Ureter (tissue), 1 donor: ENCODE results near the gene PAXIP1. TPM values are rescaled to one million over a fixed set of nuclear protein-coding genes. Genes with fewer than 3 reads are reported as not detected.

Source experiments
- DNase-seq: peaks from one replicate; pipeline ENCODE4 v3.0.0-alpha.2; 2020; ENCODE audit warnings: low spot score
- total RNA-seq: library from RNA; stranded (reverse); gene quantifications from one replicate; pipeline ENCODE4 v1.2.4, GENCODE V29; 2023
- donor health status: DM: yes; HTN: yes; CAD: no.

The PAXIP1 gene
- total RNA-seq, 1 donor from 2014 or later = 16.4 TPM

DNA sequence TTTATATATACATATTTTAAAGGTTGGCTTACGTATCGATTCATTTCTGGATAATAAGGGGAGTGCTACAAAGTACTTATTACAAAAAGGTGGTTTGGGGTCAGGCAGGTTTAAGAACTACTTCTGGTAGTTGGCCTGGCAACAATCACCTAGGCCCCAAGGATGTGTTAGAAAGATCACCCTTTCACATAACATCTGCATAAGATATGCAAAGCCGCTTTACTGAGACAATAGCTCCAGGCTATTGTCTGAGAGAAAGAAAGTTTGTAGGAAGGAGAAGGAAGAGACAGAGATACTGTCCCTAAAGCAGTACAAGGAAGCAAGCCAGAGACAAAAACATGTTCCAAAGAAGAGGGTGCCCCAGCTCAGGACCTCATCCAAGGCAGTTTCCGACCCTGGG lies 6.2 kb downstream of the PAXIP1 start:
- no peak for DNase-seq

- no peak for DNase-seq
Observed at GRCh38 chr7:154996101-154996500, 6.8 kb downstream of the PAXIP1 start.

- no peak for DNase-seq
Observed at GRCh38 chr7:154994996-154995395, 7.9 kb downstream of the PAXIP1 start.

DNA sequence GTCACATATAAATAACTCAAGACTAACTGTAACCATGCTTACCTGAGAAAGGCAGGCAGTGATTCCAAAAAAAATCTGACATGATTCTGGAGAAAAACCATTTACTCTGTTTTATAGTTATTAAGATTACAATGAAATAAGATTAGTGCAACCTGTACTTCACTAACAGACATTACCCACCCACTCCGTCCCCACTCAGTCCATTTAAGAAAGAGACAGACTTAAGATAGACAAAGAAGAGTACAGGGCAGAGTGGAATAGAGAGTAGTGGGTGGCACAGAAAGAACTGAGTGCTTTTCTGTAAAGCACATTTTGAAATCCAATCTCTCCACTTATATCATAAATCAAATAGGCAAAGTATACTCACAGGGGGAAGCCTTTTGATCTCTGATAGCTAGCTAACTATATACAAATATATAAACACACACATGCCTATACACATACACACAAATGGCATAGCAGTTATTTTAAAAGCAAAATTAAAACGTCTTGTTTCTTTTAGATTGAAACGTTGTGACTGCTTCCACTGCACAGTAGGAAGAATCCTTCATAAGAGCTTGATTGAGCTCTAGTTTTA lies 11.9 kb downstream of the PAXIP1 start:
- DNase-seq = no peak

DNA sequence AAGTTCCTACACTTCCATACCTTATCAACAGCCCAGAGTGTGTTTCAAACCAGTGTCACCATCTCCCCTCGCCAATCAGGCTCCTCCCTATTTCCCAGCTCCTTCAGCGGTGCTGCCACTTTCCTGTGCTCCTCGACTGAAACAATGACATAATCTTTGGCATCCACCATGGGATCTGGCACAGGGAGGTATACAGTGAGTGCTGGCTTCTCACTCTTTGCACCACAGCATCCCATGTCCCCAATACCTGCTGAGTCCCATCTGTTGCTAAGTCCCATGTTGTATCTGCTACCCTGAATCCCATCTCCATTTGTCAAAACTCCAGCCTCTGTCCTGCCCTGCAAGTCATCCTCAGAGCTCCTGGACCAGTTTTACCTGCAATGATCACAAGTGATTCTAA lies 15.4 kb downstream of the PAXIP1 start:
- DNase-seq = no peak

- no peak for DNase-seq
Observed at GRCh38 chr7:154986200-154986945, 16.6 kb downstream of the PAXIP1 start.

GRCh38 chr7:154985230-154985629 lies 17.7 kb downstream of the PAXIP1 start:
- no peak for DNase-seq

GRCh38 chr7:154984601-154985188 lies 18.2 kb downstream of the PAXIP1 start:
- no peak for DNase-seq

DNA sequence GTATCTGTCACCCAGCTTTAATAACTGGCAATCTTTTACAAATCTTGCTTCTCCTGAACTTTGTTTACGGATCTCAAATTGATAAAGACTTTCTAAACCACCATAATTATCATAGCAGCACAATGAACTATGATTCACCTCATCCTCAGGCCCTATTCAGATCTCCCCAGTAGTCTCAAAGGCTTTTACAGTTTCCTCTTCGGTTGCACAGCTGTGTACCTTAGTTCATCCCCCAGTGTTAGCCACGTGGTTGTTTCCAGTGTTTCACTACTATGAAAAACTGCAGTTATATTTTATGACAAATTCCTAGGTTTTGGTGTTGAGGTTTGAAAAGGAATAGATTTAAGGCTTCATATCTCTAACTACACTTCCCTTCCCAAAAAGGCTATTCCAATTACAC lies 24.9 kb downstream of the PAXIP1 start:
- DNase-seq = no peak

DNA sequence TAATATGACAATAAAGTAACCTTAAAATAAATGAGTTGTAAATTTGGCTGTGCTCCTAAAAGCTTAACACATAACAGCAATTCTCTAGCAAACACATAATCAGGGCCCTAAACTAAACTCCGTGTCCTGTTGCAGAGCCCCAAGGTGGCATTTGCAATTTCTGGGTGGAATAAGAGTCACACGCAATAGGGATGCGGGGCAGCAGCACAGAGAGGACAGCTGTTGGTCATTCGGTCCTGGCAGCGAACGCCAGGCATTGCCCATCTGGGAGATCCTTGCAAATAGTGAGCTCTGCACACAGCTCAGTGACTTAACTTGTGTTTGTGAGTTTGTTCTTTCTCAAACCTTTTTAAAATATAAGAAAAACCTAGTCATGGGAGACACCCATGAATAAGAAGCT lies 25.7 kb downstream of the PAXIP1 start:
- no peak for DNase-seq

GRCh38 chr7:154976844-154977243 lies 26.1 kb downstream of the PAXIP1 start:
- no peak for DNase-seq

GRCh38 chr7:154975984-154976383 lies 26.9 kb downstream of the PAXIP1 start:
- DNase-seq = no peak

- no peak for DNase-seq
Observed at GRCh38 chr7:154973381-154973780, 29.5 kb downstream of the PAXIP1 start.

DNA sequence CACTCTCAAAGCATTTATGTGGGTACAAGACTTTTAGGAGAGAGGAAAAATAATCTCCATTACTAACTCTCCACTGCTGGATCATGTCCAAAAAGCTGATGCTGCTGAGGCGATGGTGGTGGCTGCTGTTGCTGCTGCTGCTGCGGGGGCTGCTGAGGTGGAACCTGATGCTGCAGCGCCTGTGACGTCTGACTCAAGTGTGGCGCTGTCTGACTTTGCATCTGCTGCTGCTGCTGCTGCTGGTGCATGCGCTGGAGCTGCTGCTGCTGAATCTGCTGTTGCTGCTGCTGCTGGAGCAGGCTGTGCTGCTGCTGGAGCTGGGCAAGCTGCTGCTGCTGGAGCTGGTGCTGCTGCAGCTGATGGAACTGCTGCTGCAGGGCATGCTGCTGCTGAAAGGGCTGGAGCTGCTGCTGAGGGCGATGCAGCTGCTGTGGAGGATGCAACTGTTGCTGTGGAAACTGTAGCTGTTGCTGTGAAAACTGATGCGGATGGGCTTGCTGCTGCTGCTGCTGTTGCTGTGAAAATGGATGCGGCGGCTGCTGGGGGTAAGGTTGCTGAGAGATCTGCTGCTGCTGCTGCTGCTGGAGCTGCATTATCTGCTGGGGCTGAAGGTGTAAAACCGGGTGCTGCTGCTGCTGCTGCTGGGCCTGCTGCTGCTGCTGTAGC lies 34.5 kb downstream of the PAXIP1 start:
- no peak for DNase-seq

DNA sequence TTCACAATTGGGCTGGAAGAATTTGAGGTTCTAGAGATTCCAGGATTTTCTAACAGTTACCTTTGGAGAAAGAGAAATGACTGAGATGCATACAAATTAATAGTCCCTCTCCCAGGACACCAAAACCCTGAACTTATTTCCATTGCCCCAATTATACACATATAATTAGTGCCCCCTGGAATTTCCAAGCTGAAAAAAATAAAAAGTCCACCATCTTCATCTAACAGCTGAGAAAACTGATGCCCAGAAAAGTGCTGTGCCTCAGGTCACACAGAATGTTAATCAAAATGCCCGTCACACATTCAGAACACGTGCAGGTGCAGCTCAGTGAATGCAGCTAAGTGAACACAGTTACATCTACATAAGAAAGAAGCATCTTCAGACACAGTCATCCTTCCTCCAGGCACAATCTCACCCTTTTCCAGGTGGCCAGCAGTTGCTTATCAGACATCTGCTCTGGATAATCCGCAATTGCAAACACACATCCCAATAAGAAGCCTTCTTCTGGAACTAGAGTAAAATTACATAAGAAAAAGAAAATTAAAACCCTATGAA lies 35.4 kb downstream of the PAXIP1 start:
- DNase-seq = no peak

DNA sequence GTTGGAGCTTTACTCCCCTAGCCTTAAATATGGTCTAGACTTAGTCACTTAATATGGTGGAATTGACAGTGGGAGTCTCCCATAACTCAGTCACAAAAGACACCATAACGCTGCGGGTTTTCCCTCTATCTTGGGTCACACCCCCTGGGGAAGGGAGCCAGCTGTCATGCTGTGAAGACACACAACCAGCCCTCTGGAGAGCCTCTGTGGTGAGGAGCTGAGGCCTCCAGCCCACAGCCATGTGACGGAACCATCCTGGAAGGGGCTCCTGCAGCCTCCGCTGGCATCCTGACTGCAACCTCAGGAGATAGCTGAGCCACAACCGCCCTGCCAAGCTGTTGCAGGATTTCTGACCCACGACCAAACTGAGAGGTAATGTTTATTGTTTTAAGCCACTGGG lies 37.9 kb downstream of the PAXIP1 start:
- no peak for DNase-seq

GRCh38 chr7:154960063-154960790 lies 42.7 kb downstream of the PAXIP1 start:
- DNase-seq = no peak

DNA sequence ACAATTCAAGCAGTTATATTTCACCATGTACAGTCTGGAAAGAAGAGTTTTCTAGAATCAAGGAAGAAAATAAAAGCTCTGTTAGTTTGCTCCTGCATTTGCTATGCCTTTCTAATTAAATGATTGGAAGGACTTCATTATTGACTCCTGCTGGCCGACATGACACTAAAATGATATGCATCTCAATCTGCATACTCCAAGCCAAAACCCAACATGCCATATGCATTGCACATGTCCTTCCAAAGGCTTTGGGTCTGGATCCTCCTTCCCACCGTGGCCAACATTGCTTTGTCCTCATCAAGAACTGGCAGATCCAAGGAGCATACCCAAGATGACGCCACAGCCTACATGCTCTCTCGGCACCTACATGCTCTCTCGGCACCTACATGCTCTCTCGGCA lies 46.5 kb downstream of the PAXIP1 start:
- no peak for DNase-seq

- no peak for DNase-seq
Observed at GRCh38 chr7:154953006-154953684, 49.8 kb downstream of the PAXIP1 start.

DNA sequence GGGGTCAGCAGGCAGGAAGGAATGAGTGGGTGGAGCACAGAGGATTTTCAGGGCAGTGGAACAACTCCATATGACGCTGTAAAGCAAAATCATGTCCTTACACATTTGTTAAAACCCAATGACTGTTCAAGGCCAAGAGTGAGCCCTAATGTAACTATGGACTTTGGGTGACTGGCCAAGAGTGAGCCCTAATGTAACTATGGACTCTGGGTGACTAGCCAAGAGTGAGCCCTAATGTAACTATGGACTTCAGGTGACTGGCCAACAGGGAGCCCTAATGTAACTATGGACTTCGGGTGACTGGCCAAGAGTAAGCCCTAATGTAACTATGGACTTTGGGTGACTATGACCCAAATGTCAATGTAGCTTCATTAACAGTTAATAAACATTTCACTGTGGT lies 52.0 kb downstream of the PAXIP1 start:
- no peak for DNase-seq

DNA sequence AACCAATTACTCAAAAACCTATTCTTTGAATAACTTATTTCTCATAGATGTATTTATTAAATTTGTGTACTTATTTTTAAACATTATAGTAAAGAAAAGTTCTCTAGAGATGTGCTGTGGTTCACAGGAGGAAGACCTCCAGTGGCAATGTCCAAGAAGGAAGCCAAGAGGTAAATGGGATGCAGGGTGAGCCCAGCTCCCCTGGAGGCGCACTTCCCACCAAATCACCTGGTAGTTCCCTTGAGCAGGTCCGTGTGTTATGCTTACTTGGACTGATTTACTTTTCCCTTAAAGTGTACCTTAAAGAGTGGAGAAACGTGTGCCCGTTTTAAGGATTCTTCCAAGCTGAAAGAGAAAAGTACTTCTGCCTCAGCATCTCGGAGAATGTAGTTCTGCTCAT lies 55.3 kb downstream of the PAXIP1 start:
- no peak for DNase-seq
